Muscle layer of colon (tissue), 2 donors: Measurements from ENCODE around the gene RIMS3.
"Not testable (repeated sequence)": the region's sequence is repeated elsewhere in the genome, so short reads cannot be mapped to it uniquely, and the experiment has no call there.

ENCODE experiments used
- H3K27ac ChIP-seq: one replicate; pipeline ENCODE4 v1.7.0; 2013; ENCODE audit warnings: low read depth, mild to moderate bottlenecking, low read length, moderate library complexity
- H3K27me3 ChIP-seq, 2 donors: one replicate each; pipeline ENCODE4 v1.7.0; 2013; ENCODE audit warnings: low read length in 2 of 2, mild to moderate bottlenecking in 2 of 2; ENCODE audit not compliant: insufficient read depth in 2 of 2, control insufficient read depth in 1 of 2
- H3K36me3 ChIP-seq: one replicate; pipeline ENCODE4 v1.7.0; 2013; ENCODE audit warnings: mild to moderate bottlenecking, low read length; ENCODE audit not compliant: insufficient read depth
- H3K4me1 ChIP-seq: one replicate; pipeline ENCODE4 v1.7.0; 2013; ENCODE audit warnings: mild to moderate bottlenecking, low read length; ENCODE audit not compliant: insufficient read depth
- H3K4me3 ChIP-seq, 2 donors: one replicate each; pipeline ENCODE4 v1.7.0; 2013; ENCODE audit warnings: low read length in 2 of 2, low read depth in 1 of 2, mild to moderate bottlenecking in 1 of 2, moderate library complexity in 1 of 2
- H3K9ac ChIP-seq: one replicate; pipeline ENCODE4 v1.7.0; 2013; ENCODE audit warnings: low read length
- H3K9me3 ChIP-seq: one replicate; pipeline ENCODE4 v1.7.0; 2013; ENCODE audit warnings: mild to moderate bottlenecking, low read length
- donor health status: abdominal sarcoma.
- donor health status: Adenocarcinoma of cecum.

Gene RIMS3

DNA sequence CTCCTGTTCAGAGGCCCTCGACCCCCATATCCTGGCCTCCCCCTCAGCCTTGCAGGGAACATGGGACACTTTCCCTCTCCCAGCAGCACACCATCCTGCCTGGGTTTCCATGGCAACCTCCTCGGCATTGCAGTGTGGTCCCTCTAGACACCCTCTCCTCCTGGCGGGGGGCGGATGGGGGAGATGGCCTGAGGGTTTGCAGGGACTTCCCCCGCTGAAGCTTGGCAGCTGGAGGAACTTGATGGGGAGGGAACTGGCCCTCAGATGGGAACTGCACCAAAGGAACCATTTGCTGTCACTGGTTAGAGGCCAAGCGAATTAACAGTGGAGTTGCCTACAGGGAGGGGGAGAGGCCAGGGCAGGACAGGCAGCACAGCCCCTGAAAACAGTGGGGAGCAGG is 28.7 kb downstream of the RIMS3 start:
- Histone ChIP-seq H3K9ac (no peak overlapping the region), H3K9me3 (no peaks in the 10 kb centered on the region), H3K4me1 (peaks cover 12% of the 10 kb centered on the region), H3K27ac (no peak overlapping the region), H3K4me3 (no peak overlapping the region), H3K27me3 (no peaks in the 10 kb centered on the region), H3K36me3 (no peaks in the 10 kb centered on the region)

DNA sequence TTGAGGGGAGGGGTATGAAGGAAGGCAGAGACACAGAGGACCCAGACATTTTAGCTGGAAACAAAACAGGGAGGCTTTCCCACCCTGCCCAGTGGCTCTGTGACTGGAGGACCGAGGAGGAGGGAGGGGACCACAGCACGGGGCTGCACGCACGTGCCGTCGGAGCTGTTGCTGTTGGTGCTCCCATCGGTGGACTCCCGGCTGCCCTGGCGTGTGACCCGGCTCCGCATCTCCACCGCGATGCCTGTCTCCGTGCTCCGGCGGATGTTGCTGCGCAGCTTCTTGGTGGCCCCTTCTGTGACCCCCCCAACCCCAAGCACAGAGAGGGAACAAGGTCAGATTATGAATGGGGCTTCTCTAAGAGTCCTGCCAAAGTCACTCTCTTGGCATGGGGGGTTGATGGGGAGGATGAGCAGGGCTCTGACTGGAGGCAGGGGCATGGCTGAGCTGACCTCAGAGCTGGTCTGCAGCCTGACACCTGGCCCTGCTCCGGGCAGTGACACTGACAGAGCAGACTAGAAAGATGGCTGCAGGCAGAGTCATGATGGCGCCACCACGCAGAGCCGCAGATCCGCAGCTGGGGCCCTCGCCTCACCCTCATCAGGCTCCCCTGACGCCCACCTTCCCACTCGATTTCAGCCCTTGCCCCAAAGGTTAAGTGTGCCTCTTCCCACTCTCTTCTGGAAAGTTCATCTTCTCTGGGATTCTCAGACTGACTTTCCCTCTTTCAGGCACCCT is 29.6 kb downstream of the RIMS3 start:
- H3K27me3 ChIP-seq = no peaks in the 10 kb centered on the region
- H3K9me3 ChIP-seq = no peaks in the 10 kb centered on the region
- H3K4me1 ChIP-seq = peaks cover 12% of the 10 kb centered on the region
- no peak overlapping the region for H3K27ac ChIP-seq
- H3K36me3 ChIP-seq = no peaks in the 10 kb centered on the region
- no peak overlapping the region for H3K4me3 ChIP-seq
- no peak overlapping the region for H3K9ac ChIP-seq

DNA sequence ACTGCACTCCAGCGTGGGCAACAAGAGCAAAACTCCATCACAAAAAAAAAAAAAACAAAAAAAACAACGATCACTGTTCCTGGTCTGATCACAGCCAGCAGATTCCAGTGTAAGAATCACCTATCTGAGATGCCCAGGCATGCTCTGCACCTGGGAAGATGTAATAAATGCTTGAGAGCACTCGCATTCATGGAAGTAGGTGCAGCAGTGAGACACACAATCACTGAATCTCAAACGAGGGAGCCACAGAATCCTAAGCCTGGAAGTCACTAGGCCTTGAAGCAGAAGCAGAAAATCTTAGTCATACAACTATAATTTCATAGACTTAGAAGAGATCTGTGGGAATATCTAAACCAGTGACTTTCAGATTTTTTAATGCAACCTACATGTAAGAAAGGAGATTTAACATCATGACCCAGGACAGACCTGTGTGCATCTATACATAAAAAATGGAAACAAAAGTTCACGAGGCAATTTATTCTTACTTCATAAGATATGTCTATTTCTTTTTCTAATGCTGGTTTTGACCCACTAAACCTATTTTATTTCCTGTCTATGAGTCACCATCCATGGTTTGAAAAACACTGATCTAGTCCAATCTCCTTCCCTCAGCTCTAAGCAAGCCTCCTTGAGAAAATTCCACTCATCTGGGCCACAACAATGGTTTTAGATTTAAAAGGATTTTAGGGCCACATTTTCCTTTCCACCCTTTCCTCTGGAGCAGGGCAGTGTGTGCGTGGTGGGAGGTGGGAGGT is 30.4 kb downstream of the RIMS3 start:
- Histone ChIP-seq H3K27ac (no peak overlapping the region), H3K9me3 (no peaks in the 10 kb centered on the region), H3K9ac (no peak overlapping the region), H3K4me1 (peaks cover 12% of the 10 kb centered on the region), H3K27me3 (no peaks in the 10 kb centered on the region), H3K36me3 (no peaks in the 10 kb centered on the region), H3K4me3 (no peak overlapping the region)

DNA sequence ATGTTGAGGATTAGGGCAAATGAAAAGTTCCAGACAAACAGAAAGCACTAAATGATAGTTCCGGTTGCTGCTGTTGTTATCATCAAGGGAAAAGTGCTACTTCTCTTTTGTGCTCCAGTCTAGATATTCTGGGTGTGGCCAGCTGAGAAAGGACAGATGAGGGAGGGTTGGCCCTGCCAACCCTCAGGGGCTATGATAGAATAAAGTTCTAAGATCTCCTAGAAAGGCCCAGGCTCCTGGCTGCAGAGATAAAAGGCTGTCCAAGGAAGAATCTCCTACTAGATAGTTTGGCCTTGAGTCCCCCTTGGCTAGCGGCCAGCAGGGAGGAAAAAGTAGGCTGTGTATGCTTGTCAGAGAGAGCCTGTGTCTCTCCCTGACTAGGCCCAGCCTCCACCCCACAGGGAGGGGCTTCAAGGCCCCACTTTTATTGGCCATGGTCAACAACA is 31.5 kb downstream of the RIMS3 start:
- Histone ChIP-seq H3K27me3 (no peaks in the 10 kb centered on the region), H3K4me1 (peaks cover 12% of the 10 kb centered on the region)

DNA sequence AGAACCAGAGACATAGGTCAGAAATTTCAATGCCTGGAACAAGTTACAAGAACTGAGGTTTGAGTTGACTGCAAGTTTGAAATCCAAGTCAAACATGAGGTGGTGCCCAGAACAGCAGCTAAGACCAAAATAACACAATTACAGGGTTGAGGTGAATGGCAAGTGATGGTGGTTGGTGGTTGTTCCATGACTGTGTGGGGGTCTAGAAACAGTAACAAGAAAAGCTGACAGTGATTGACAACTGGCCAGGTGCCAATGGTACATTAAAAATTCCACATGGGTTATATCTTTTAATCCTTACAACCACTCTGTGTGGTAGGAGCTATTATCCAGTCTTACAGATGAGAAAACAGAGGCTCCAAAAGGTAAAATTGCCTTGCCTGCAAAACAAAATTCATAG is 32.0 kb downstream of the RIMS3 start:
- Histone ChIP-seq H3K9me3 (no peaks in the 10 kb centered on the region), H3K4me1 (peaks cover 12% of the 10 kb centered on the region), H3K36me3 (no peaks in the 10 kb centered on the region), H3K27ac (peak overlapping the region; percentile 32), H3K4me3 (no peak overlapping the region), H3K9ac (no peak overlapping the region), H3K27me3 (no peaks in the 10 kb centered on the region)

More for the DNA sequence above, 31.5 kb downstream of the RIMS3 start:
- Histone ChIP-seq H3K4me3 (no peak overlapping the region), H3K27ac (peak overlapping the region; percentile 32), H3K9ac (no peak overlapping the region), H3K36me3 (no peaks in the 10 kb centered on the region), H3K9me3 (no peaks in the 10 kb centered on the region)

DNA sequence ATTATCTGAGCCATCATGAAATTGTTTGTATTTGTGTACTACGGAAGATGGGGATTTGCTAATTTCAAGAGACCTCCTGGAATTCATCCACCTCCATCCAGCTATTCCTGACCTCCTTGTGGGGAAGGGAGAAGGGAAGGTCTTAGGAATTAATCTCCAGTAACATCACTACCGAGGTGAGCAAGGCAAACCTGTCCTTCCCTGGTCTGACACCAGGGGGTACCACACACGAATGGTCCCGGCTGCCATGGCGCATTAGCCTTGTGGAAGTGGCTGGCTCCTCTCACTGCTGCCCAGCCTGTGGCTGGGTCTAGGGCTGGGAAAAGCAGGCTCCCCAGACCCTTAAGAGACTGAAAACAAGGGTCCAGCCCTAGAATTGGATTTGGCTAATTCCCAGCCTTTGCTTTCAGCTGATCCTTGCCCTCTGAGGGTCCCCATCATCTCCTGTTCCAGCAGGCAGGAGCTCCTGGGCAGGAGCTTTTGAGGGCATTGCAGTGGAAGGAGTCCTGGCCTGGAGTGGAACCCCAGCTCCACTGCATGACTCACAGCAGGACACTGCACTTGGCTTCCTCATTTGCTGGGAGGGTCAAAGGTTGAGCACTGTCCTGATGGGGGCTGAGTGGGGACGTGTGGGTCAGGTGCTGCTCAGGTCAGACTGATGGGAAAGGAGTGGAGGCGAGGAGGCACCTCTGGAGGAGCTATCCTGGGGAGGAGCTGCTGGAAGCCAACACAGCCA is 34.8 kb downstream of the RIMS3 start:
- Histone ChIP-seq H3K27me3 (no peaks in the 10 kb centered on the region), H3K4me3 (no peak overlapping the region), H3K36me3 (no peaks in the 10 kb centered on the region), H3K27ac (no peak overlapping the region), H3K4me1 (peaks cover 12% of the 10 kb centered on the region), H3K9me3 (no peaks in the 10 kb centered on the region), H3K9ac (no peak overlapping the region)

DNA sequence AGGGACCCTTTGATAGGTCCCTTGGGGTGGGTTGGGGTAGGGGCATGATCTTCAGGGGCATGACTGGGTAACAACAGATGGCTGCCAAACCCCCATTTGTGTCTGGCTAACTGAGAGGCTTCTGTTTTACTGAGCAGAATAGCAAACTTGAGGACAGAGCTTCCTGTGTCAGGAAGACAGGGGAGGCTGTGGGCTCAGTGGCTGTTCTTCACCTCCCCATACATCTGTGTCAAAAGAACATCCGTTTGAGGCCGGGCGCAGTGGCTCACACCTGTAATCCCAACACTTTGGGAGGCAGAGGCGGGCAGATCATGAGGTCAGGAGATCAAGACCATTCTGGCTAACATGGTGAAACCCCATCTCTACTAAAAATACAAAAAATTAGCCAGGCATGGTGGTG is 35.9 kb downstream of the RIMS3 start:
- not testable (repeated sequence) for H3K4me3 ChIP-seq, H3K27ac ChIP-seq
- peaks cover 12% of the 10 kb centered on the region for H3K4me1 ChIP-seq

DNA sequence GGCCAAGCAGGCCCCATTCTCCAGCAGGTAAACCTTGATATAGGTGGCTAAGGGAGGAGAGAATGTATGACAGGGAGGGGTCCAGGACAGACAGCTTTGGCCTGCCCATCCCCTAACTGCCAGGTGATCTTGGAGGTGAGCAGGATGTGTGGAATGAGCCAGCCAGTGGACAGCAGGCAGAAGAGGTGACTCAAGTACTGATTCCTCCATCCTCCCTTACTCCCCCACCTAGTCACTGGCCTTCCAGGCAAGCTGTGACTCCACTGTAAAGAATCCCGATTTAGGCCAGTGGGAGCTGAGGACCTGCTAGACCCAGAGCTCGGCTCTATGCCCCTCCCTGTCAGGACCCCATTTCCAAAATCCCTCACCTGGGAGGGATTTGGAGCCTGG is 36.6 kb downstream of the RIMS3 start:
- H3K9me3 ChIP-seq = no peaks in the 10 kb centered on the region
- H3K27me3 ChIP-seq = no peaks in the 10 kb centered on the region
- no peak overlapping the region for H3K27ac ChIP-seq
- H3K4me1 ChIP-seq = peaks cover 6% of the 10 kb centered on the region
- H3K9ac ChIP-seq = no peak overlapping the region
- no peaks in the 10 kb centered on the region for H3K36me3 ChIP-seq
- H3K4me3 ChIP-seq = no peak overlapping the region

More for the DNA sequence above, 35.9 kb downstream of the RIMS3 start:
- H3K9ac ChIP-seq, H3K36me3 ChIP-seq, H3K27me3 ChIP-seq, H3K9me3 ChIP-seq: not testable (repeated sequence)

DNA sequence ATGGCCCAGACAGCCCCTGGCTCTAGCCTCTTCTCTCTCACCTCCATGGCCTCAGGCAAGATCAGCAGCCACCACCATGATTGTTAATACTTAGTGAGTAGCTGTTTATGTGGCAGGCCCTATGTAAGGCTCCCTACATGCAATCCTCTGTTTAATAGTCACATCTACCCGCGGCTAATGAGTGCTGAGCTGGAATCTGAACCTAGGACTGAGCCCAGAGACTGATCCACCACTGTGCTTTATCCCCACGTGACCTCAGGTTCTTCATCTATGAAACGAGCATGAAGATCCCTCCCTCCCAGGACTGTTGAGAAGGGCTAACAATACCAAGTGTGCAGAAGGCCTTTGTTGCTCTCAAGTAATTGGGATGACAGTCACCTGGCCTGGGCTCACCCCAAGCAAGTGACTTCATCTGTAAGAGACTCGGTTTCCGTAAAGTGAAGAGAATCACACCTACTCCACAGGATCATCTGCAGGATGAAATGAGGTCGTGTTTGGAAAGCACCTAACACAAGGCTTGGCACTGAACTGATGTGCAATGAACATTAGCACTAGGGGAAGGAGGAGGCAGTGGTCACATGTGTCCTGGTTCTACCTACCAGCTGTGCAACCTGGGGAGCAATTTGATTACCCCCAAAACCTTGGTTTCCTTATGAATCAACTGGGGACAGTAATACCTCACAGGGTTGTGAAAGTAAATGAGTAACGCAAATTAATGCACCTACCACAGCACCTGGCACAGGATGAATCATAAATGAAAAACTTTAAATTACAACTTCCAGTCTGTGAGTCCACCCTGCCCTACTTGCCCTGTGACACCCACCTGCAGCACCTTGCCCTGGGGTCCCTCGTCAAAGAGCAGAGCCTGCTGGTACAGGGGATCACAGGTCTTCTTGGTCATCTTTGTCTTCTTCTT is 37.2 kb downstream of the RIMS3 start:
- Histone ChIP-seq H3K27me3 (no peaks in the 10 kb centered on the region), H3K27ac (no peak overlapping the region), H3K36me3 (no peaks in the 10 kb centered on the region), H3K4me3 (no peak overlapping the region), H3K9ac (no peak overlapping the region), H3K4me1 (no peaks in the 10 kb centered on the region), H3K9me3 (no peaks in the 10 kb centered on the region)

DNA sequence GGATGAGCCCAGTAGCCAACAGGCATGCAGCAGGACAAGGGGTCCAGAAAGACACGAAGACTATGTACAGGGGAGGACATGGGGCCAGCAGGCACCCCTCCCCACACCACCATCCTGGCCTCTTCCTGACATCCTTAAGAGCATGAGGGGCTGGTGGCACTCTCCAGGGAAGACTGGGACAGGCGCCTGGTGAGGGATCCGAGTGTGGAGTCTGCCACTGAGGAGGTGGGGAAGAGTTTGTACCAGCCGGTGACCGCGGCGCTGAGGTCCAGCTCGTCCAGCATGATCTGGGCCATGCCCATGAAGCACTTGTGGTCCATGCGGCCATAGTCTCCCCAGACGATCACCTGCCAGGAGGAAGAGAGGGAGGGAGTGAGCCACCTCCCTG is 39.1 kb downstream of the RIMS3 start:
- Histone ChIP-seq H3K4me1 (no peaks in the 10 kb centered on the region), H3K27ac (no peak overlapping the region), H3K9ac (no peak overlapping the region), H3K27me3 (no peaks in the 10 kb centered on the region), H3K36me3 (no peaks in the 10 kb centered on the region), H3K4me3 (no peak overlapping the region), H3K9me3 (no peaks in the 10 kb centered on the region)
